Measurements from ENCODE around the gene CLN5.

Gene CLN5

DNA sequence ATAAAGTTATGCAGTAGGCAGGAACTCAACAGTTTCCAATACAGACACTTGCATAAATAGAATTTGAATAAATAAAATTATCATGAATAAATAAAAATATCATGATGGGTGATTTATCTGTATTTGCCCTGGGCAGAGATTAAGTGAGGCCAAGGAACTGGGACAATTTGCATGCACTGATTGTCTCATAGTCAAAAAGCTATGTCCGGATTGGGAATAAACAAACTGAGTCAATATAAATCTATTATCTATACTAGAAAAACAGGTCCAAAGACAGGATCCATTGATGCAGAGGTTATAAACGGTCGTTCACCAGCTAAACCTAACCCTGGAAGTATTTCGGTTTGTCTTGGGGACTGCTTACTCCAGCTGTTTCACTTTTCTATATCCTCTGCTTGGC lies 61.3 kb downstream of the CLN5 start:
- no peak for DNase-seq (ENCODE audit: low read depth)
- H3K4me3 ChIP-seq (ENCODE audit: control insufficient read depth, low read depth, low read length) = no peak overlapping the region
- TF ChIP-seq, protein P1, sequence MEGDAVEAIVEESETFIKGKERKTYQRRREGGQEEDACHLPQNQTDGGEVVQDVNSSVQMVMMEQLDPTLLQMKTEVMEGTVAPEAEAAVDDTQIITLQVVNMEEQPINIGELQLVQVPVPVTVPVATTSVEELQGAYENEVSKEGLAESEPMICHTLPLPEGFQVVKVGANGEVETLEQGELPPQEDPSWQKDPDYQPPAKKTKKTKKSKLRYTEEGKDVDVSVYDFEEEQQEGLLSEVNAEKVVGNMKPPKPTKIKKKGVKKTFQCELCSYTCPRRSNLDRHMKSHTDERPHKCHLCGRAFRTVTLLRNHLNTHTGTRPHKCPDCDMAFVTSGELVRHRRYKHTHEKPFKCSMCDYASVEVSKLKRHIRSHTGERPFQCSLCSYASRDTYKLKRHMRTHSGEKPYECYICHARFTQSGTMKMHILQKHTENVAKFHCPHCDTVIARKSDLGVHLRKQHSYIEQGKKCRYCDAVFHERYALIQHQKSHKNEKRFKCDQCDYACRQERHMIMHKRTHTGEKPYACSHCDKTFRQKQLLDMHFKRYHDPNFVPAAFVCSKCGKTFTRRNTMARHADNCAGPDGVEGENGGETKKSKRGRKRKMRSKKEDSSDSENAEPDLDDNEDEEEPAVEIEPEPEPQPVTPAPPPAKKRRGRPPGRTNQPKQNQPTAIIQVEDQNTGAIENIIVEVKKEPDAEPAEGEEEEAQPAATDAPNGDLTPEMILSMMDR (conservative IDR thresholded peaks at IDR 0.05; ENCODE audit: control insufficient read depth, insufficient read depth, low read depth, low read length) = no peak
